HepG2 (cell line): ENCODE measurements around the gene HEPACAM. TPM values are rescaled to one million over a fixed set of nuclear protein-coding genes. Genes with fewer than 3 reads are reported as not detected.

ENCODE experiments used
- FOXC1 ChIP-seq: sonication (generic); formaldehyde crosslinking; IDR thresholded peaks from 2 replicates; pipeline ENCODE4 v1.8.0; 2022; ENCODE audit warnings: mild to moderate bottlenecking, missing genetic modification reagents, borderline replicate concordance
- KAT7 ChIP-seq: IDR thresholded peaks from 2 replicates; pipeline ENCODE4 v1.6.1; 2018; ENCODE audit warnings: borderline replicate concordance, missing compliant biosample characterization
- polyA plus RNA-seq, 8 experiments: library from polyadenylated mRNA; depleted of rRNA in 3 of 8; stranded (reverse) in 7 of 8; unstranded in 1 of 8; fragments of >200 nt; fragmentation: Illumina TruSeq in 4 of 8; extraction: Trizol in 4 of 8; gene quantifications; 2 replicates each; pipeline versions ENCODE4 v1.2.1 to v1.2.3, GENCODE V29; 2011 to 2016; ENCODE audit warnings: low read depth in 4 of 8, missing spikeins in 1 of 8, mixed read lengths in 1 of 8; ENCODE audit not compliant: insufficient read depth in 1 of 8
- total RNA-seq, 5 experiments: library from RNA; depleted of rRNA; stranded (reverse); fragments of >200 nt; fragmentation: Illumina TruSeq; extraction: Trizol; gene quantifications; 2 replicates each; pipeline ENCODE4 v1.2.3, GENCODE V29; 2016; ENCODE audit warnings: low read depth in 1 of 5
- TF ChIP-seq, protein P1 (sequence below): sonication (generic); formaldehyde crosslinking; IDR thresholded peaks from 2 replicates; pipeline ENCODE4 v1.9.0; 2021; ENCODE audit warnings: mild to moderate bottlenecking, missing genetic modification reagents
- TF ChIP-seq, protein P2 (sequence below): IDR thresholded peaks from 2 replicates; pipeline ENCODE4 v1.6.1; 2016; ENCODE audit warnings: missing compliant biosample characterization, missing genetic modification reagents, borderline replicate concordance

Gene HEPACAM
- total and polyA plus RNA-seq, 2 of the 13 experiments (the other 11 are each of a cell fraction or from before 2014, with no cell fraction given): 66.9 to 121 TPM

DNA sequence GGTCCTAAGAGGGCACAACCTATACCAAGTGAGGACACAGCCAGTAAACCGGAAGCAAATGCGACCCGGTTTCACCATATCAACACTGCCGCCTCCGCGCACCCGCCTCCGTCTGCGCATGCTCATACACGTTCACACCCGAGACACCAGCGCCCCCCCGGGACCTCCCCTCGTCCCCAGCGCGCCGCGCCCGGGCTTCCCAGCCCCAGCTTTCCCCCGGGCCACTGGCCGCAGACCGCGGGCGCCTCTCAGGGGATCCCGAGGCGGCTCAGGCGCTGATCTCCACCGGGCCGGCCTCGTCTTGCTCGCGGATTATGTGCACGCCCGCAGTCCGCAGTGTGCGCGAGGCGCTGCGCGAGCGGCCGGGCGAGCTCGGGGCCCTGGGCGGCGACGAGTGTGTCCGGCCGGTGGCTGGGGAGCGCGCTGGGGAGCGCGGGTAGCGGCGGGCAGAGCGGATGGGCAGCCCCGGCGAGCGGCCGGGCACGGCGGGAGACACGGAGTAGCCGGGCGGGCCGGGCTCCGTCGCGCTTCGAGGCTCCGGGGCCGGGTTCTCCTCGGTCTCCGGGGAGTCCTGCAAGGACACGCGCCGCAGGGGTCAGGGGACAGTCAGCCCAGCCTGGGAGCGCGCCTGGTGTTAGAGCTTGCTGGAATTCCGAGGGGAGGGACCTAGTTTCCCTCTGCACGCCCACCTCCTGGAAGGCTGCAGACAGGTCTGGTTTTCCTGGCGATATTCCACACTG, 14.8 kb downstream of the HEPACAM start (continued):
- TF ChIP-seq, protein P1, sequence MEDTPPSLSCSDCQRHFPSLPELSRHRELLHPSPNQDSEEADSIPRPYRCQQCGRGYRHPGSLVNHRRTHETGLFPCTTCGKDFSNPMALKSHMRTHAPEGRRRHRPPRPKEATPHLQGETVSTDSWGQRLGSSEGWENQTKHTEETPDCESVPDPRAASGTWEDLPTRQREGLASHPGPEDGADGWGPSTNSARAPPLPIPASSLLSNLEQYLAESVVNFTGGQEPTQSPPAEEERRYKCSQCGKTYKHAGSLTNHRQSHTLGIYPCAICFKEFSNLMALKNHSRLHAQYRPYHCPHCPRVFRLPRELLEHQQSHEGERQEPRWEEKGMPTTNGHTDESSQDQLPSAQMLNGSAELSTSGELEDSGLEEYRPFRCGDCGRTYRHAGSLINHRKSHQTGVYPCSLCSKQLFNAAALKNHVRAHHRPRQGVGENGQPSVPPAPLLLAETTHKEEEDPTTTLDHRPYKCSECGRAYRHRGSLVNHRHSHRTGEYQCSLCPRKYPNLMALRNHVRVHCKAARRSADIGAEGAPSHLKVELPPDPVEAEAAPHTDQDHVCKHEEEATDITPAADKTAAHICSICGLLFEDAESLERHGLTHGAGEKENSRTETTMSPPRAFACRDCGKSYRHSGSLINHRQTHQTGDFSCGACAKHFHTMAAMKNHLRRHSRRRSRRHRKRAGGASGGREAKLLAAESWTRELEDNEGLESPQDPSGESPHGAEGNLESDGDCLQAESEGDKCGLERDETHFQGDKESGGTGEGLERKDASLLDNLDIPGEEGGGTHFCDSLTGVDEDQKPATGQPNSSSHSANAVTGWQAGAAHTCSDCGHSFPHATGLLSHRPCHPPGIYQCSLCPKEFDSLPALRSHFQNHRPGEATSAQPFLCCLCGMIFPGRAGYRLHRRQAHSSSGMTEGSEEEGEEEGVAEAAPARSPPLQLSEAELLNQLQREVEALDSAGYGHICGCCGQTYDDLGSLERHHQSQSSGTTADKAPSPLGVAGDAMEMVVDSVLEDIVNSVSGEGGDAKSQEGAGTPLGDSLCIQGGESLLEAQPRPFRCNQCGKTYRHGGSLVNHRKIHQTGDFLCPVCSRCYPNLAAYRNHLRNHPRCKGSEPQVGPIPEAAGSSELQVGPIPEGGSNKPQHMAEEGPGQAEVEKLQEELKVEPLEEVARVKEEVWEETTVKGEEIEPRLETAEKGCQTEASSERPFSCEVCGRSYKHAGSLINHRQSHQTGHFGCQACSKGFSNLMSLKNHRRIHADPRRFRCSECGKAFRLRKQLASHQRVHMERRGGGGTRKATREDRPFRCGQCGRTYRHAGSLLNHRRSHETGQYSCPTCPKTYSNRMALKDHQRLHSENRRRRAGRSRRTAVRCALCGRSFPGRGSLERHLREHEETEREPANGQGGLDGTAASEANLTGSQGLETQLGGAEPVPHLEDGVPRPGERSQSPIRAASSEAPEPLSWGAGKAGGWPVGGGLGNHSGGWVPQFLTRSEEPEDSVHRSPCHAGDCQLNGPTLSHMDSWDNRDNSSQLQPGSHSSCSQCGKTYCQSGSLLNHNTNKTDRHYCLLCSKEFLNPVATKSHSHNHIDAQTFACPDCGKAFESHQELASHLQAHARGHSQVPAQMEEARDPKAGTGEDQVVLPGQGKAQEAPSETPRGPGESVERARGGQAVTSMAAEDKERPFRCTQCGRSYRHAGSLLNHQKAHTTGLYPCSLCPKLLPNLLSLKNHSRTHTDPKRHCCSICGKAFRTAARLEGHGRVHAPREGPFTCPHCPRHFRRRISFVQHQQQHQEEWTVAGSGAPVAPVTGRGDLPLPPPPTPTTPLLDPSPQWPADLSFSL: no peak
- TF ChIP-seq KAT7 (CRISPR knock-in tag) (no peak), FOXC1 (no peak)
- TF ChIP-seq, protein P2, sequence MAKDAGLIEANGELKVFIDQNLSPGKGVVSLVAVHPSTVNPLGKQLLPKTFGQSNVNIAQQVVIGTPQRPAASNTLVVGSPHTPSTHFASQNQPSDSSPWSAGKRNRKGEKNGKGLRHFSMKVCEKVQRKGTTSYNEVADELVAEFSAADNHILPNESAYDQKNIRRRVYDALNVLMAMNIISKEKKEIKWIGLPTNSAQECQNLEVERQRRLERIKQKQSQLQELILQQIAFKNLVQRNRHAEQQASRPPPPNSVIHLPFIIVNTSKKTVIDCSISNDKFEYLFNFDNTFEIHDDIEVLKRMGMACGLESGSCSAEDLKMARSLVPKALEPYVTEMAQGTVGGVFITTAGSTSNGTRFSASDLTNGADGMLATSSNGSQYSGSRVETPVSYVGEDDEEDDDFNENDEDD (CRISPR knock-in tag): no peak
